Keratinocyte (primary cell): ENCODE measurements around the gene LANCL1.

Experiments
- EZH2 ChIP-seq: IDR thresholded peaks from one replicate; pipeline ENCODE4 v1.6.1; 2012; ENCODE audit warnings: inconsistent platforms, mild to moderate bottlenecking, low read length, moderate library complexity
- TF ChIP-seq, protein P1 (sequence below), 3 experiments: IDR thresholded peaks in 1 of 3; conservative IDR thresholded peaks in 1 of 3; optimal IDR thresholded peaks in 1 of 3; 2 replicates in 2 of 3; 3 replicates in 1 of 3; pipeline versions ENCODE3 to v1.5.1; 2011; ENCODE audit warnings: low read length in 3 of 3, mild to moderate bottlenecking in 3 of 3, moderate library complexity in 2 of 3, control low read depth in 1 of 3, inconsistent platforms in 1 of 3; ENCODE audit not compliant: insufficient read depth in 2 of 3; ENCODE audit errors: extremely low read depth in 1 of 3

DNA sequence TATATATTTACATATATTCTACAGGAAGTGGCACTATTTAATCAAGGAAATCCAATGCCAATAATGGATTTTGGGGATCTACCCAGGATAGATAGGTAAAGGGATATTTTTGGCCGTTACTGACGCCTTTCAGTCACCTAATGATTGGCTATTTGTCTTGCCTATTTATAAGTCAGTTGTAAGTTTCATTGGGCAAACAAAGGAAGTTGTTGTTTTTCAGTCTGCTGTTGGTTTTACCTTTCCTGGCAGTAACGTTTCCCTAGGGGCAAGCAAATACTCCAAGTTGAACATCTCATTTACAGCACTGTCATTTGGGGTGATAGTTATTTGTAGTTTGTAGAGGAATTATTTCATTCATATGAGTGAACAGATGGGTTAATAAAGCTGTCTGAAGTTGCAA, 17.0 kb upstream of the LANCL1 start:
- TF ChIP-seq, protein P1, sequence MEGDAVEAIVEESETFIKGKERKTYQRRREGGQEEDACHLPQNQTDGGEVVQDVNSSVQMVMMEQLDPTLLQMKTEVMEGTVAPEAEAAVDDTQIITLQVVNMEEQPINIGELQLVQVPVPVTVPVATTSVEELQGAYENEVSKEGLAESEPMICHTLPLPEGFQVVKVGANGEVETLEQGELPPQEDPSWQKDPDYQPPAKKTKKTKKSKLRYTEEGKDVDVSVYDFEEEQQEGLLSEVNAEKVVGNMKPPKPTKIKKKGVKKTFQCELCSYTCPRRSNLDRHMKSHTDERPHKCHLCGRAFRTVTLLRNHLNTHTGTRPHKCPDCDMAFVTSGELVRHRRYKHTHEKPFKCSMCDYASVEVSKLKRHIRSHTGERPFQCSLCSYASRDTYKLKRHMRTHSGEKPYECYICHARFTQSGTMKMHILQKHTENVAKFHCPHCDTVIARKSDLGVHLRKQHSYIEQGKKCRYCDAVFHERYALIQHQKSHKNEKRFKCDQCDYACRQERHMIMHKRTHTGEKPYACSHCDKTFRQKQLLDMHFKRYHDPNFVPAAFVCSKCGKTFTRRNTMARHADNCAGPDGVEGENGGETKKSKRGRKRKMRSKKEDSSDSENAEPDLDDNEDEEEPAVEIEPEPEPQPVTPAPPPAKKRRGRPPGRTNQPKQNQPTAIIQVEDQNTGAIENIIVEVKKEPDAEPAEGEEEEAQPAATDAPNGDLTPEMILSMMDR (optimal IDR thresholded peaks at IDR 0.05 in 1 of 3, IDR thresholded peaks at IDR 0.05 in 1 of 3, conservative IDR thresholded peaks at IDR 0.05 in 1 of 3; ENCODE audit: extremely low read depth in 1 of 3, insufficient read depth in 2 of 3, low read length in 3 of 3): no peak
- no peak for TF ChIP-seq EZH2
